GM12892 (cell line): ENCODE data around the gene SMG6.

Experiments
- POLR2A ChIP-seq: IDR thresholded peaks from 2 replicates; pipeline ENCODE4 v1.6.1; 2011; ENCODE audit warnings: low read depth, low read length, control low read depth
- POLR2AphosphoS5 ChIP-seq: IDR thresholded peaks from 2 replicates; pipeline ENCODE4 v1.6.1; 2011; ENCODE audit warnings: low read depth, low read length, control low read depth
- TAF1 ChIP-seq: IDR thresholded peaks from 2 replicates; pipeline ENCODE4 v1.6.1; 2011; ENCODE audit warnings: low read depth, mild to moderate bottlenecking, control low read depth, low read length, borderline replicate concordance

GRCh38 chr17:2050300-2051060 lies 253.1 kb downstream of the SMG6 start:
- no peak for TF ChIP-seq POLR2A
- TF ChIP-seq POLR2AphosphoS5: no peak
- TF ChIP-seq TAF1: no peak
